DOHH2 (cell line): ENCODE data around the gene RALGAPB.

Source experiments
- CTCF ChIP-seq: fragments of 200-600 bp; sonication (generic); IDR thresholded peaks from one replicate; pipeline ENCODE4 v1.5.1; 2014; ENCODE audit warnings: antibody characterized with exemption, mild to moderate bottlenecking, low read depth, low read length; ENCODE audit not compliant: poor library complexity, severe bottlenecking
- EZH2phosphoT487 ChIP-seq: fragments of 200-600 bp; sonication (generic); IDR thresholded peaks from 2 replicates; pipeline ENCODE4 v1.6.1; 2017; ENCODE audit warnings: borderline replicate concordance, mild to moderate bottlenecking, antibody characterized with exemption, low read length, moderate library complexity, mixed read lengths

DNA sequence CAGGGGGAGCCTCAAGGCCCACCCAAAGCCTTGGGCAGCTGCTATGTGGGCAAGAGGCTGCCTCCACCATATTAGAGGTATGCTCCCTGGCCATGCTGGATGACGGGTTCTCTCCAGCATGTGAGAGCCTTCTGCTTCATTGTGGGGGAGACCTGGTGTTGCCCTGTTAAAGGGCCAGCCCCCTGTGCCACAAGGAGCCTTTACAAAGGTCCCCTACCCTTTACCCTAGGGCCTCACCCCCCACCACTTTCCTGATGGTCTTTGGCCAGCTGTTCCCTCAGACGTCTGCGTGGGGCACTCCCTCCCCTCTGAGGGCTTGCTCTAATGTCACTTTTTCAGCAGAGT, 113.5 kb downstream of the RALGAPB start:
- TF ChIP-seq EZH2phosphoT487 (no peak), CTCF (no peak)
